ENCODE measurements around the gene DLG2.
"Not testable (repeated sequence)": the region's sequence is repeated elsewhere in the genome, so short reads cannot be mapped to it uniquely, and the experiment has no call there.

DLG2 gene

DNA sequence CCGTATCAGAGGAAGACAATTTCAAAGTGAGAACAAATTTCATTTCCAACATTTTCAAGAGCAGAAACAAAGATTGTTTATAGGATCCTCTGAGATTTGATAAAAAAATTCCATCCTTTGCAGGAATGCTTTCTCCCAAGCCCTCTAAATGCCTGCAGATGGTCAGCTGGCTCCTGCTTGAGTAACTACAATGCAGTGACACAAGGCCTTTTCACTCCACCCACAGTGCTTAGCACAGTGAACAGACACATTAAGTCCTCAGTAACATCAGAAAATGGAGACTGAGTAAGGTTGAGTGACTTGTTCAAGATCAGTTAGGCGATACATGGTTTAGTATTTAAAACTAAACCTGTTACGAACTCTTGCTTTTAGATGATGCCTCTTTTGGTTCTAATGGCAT, 1813.8 kb downstream of the DLG2 start:
- FAIRE-seq = no peak

DNA sequence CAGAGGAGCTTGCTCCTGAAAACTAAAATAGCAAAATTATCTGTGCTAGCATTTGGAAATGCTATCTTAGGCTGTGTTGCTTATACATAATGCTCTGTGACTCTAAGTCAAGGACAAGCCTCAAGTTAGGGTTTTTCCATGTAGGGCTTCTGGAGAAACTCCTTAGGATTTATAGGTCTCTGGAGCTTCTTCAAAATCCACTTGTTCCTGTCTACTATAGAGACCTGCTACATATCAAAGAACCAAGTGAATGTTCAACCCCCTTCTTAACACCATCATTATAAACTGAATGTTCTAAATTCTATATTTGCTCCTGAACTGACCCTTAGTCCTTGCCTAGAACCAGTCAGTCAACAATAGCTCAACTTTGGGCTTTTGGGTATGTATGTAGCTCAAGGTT, 1817.9 kb downstream of the DLG2 start:
- FAIRE-seq = no peak

- no peak for FAIRE-seq
These were observed 1825.3 kb downstream of the DLG2 start for GRCh38 chr11:83801799-83802198.

DNA sequence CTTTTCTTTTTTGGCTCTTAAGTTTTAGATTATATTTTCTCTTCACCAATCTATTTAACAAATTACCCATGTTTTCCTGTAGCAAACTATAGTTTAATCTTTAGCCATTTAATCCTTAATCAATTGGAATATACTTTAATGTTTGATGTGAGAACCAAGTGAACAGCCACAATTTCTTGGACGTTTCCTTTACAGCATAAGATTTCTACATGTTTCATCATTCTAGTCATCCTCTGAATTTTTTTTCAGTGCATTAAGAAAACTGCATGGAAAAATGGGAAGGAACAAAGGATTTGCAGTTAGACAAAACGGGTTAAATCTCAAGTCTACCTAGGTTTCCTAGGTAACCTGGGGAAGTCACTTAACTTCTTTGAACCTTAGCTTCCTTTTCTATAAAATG, 1833.8 kb downstream of the DLG2 start:
- no peak for FAIRE-seq

GRCh38 chr11:83791557-83791956, 1835.6 kb downstream of the DLG2 start:
- FAIRE-seq = no peak

- FAIRE-seq = no peak
These were observed 1841.2 kb downstream of the DLG2 start for GRCh38 chr11:83785942-83786341.

DNA sequence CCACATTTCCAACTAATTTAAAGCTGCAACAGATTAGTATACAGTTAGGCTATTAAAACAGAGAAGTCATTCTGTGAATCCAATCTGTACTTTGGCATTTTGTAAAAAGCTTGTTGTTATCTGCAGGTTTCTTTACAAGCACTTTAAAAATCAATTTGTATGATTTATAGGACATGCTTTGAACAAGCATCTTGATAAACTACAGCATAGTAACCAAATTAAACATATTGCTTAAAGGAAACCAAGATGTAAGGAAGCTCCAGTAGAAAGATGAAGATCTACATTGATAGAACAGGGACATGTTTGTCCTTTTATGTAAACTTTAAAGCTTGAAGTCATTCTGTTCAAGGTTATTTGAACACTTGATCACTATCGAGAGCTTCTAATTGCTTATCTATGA, 1842.7 kb downstream of the DLG2 start:
- FAIRE-seq = no peak

GRCh38 chr11:83782329-83782728, 1844.8 kb downstream of the DLG2 start:
- no peak for FAIRE-seq

- FAIRE-seq = no peak
These were observed 1847.3 kb downstream of the DLG2 start for GRCh38 chr11:83779876-83780275.

- FAIRE-seq = no peak
These were observed 1848.5 kb downstream of the DLG2 start for GRCh38 chr11:83778596-83778995.

DNA sequence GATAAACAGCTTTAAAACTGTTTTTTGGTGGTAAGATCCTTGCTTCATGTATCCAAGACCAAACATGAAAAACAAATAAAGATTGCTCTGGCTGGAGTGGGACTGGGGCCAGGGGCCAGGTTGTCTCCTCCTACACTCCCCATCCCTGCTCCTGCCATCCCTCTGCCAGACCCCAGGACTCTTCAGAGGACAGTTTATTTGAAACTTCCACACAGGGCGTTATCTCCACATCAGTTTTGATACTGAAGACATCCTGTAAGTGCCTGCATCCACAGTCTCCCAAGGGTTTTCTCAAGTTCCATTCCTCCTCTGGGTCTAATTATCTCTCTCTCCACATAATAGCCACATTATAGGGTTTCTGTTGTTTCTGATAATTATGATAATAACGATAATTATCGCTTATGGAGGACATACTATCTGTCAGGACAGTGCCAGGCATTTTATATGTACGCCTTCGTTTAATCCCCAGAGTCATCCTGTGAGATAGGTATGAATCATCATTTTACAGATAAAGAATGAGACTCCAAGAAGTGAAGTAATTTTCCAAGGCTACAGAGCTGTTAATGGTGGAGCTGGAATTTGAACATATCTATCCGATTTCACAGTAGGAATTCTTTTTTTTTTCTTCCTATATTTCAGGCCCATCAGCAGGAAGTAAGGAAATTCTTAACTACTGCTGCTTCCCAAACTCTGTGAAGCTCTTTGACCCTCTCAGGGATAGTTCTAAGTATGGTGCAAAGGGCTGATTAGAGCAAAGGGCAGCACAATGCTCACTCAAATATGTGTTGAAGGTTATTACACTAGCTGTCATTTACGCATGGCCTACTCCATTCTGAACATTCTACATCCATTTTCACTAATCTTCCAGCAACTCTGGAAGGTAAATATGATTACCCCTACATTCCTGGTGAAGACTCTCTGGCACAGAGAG, 1852.9 kb downstream of the DLG2 start:
- FAIRE-seq = no peak

- FAIRE-seq = no peak
These were observed 1858.7 kb downstream of the DLG2 start for GRCh38 chr11:83768489-83768888.

DNA sequence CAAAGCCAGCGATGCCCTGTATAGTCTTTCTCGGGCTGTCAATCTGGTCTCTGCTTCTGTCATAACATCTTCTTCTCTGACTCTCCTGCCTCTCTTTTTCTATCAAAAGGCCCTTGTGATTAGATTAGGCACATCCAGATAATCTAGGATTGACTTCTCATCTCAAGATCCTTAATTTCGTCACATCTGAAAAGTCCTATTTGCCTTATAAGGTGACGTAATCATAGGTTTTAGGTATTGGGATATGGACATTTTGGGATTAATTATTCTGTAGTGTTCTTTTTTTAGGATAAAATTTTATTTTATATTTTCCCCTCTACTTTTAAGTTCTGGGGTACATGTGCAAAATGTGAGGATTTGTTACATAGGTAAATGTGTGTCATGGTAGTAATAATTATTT, 1860.2 kb downstream of the DLG2 start:
- FAIRE-seq = no peak

DNA sequence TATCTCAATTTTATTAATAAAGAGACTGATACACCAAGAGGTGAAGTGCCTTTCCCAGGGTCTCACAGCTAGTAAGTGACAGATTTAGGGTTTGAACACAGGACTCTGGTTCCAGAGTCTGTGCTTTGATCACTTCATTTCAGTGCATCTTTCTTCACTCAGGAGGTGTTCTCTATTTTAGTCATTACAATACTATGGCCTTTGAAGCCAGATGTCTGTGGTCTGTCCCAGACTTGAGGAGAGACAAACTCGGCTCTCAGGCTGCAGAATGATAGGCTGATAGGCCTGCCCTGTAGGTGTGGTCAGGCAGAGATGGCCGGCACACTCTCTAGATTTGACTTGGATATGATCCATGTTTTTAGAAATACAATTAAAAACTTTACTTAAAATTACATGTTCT, 1862.5 kb downstream of the DLG2 start:
- no peak for FAIRE-seq

GRCh38 chr11:83760932-83761331, 1866.2 kb downstream of the DLG2 start:
- FAIRE-seq = no peak

GRCh38 chr11:83759148-83759547, 1868.0 kb downstream of the DLG2 start:
- no peak for FAIRE-seq

GRCh38 chr11:83751041-83751440, 1876.1 kb downstream of the DLG2 start:
- no peak for FAIRE-seq

DNA sequence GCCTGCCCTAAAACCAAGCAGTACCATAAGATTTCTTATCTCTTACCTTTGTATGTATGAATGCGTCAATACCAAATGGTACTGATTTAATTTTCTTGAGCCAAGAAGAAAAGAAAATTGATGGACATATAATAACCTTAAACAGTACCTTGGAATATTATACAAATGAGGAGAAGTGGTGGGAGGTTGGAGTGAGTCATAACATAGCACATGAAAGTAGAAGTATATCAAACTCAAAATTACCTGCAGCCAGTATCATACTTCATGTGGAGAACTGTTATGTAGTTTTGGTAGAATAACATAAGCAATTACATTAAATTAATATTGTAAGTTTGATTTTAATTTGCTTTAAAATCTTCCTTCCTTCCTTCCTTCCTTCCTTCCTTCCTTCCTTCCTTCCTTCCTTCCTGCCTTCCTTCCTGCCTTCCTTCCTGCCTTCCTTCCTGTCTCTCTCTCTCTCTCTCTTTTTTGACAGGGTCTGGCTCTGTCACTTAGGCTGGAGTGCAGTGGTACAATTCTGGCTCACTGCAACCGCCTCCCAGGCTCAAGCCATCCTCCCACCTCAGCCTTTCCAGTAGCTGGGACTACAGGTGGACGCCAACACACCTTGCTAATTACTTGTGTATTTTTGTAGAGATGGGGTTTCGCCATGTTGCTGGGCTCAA, 1880.1 kb downstream of the DLG2 start:
- FAIRE-seq = no peak

DNA sequence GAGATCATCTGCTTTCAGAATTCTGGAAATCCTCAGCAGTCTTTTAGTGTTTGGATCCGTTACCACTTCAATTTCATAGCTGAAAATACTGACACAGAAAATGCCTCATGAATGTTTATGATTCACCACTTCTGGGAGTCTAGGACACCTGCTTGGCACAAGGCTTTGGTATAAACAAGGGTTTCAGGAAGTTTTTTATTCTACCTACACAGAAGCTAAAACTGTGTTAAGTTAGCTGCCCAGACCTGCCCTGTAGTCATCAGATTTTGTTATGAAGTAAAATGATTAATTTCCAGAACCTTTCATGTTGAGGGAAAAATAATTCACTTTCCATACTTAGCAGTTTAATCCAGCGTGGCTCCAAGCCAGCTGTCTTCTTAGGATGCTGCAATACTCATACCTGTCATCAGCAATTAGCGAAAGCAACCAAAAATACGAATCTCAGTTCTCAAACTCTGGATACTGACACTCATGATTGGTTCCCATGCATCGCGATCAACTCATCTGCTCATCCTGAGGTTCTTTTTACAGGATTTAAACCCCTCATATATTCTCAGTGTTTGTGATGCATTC, 1882.4 kb downstream of the DLG2 start:
- no peak for FAIRE-seq

DNA sequence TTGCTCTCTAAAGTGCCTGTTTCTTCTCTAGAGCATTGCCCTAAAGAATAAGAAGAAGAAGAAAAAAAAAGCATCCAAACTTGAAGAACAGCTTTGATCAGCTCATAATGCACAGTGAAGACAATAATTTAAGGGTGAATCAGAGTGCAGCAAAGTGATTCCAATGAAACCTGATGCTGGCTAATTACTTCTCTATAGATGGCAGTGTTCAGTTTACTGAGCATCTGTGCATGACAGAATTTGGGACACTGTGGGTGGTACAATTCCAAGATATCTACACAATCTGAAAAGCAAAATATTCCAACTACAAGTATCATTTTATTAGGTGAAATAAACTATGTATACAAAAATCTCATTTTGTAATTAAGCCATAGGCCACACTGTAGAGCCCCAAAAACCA, 1890.5 kb downstream of the DLG2 start:
- FAIRE-seq = no peak

- no peak for FAIRE-seq
These were observed 1893.0 kb downstream of the DLG2 start for GRCh38 chr11:83734120-83734519.

GRCh38 chr11:83731288-83731687, 1895.9 kb downstream of the DLG2 start:
- FAIRE-seq = not testable (repeated sequence)

DNA sequence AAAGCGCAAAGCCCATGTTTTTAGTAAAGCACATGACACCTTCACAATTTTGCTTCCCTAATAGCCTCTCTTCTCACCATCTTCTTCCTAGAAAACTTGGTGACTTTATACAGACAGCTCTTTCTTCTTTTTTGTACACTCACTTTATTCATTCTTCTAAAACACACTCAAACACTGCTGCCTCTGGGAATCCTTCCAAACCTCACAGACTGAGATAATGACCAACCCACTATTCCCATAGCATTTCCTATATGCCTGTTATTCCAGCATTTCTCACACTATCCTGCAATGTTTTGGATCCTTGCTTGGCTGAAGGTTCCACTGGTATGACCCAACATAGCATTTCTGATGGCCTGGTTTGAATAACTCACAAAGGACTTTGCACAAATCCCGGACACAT, 1898.9 kb downstream of the DLG2 start:
- no peak for FAIRE-seq

DNA sequence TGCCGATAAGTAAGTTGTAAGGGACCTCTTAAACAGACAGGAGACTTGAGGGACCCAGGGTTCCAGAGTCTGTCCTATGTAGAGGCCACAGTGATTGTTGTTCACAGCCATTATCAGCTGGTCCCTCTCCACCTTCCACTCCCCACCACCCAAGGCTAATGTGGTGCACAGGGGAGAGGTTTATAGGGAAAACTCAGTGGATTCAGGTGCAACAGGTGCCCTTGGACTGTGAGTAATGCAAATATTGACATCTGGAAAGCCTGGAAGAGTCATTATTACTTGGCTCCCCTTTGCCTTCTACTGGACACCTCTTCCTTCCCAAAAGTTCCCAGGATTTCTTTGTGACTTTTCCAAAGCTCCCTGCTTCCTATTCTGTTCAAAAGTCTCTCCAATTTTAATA, 1899.9 kb downstream of the DLG2 start:
- FAIRE-seq = no peak
